Glutamatergic neuron (in vitro differentiated cells): ENCODE data around the gene PTPRO. TPM values are rescaled to one million over a fixed set of nuclear protein-coding genes. Genes with fewer than 3 reads are reported as not detected.

Source experiments
- DNase-seq: peaks from one replicate; pipeline ENCODE4 v3.0.0; 2022
- H3K27ac Mint-ChIP-seq: one replicate; pipeline ENCODE4 v1.8.0; 2020; ENCODE audit warnings: mild to moderate bottlenecking, mixed read lengths, inconsistent platforms; ENCODE audit not compliant: unreplicated experiment
- H3K27me3 Mint-ChIP-seq: one replicate; pipeline ENCODE4 v1.8.0; 2020; ENCODE audit warnings: mild to moderate bottlenecking, moderate library complexity, mixed read lengths, inconsistent platforms; ENCODE audit not compliant: unreplicated experiment
- H3K36me3 Mint-ChIP-seq: one replicate; pipeline ENCODE4 v1.8.0; 2020; ENCODE audit warnings: mild to moderate bottlenecking, mixed read lengths, inconsistent platforms; ENCODE audit not compliant: unreplicated experiment
- H3K4me1 Mint-ChIP-seq: one replicate; pipeline ENCODE4 v1.8.0; 2020; ENCODE audit warnings: mild to moderate bottlenecking, low read depth, mixed read lengths, inconsistent platforms; ENCODE audit not compliant: unreplicated experiment
- H3K4me3 Mint-ChIP-seq: one replicate; pipeline ENCODE4 v1.8.0; 2020; ENCODE audit warnings: mild to moderate bottlenecking, mixed read lengths, inconsistent platforms; ENCODE audit not compliant: unreplicated experiment
- H3K9me3 Mint-ChIP-seq: one replicate; pipeline ENCODE4 v1.8.0; 2020; ENCODE audit warnings: mild to moderate bottlenecking, moderate library complexity, mixed read lengths, inconsistent platforms; ENCODE audit not compliant: unreplicated experiment
- CTCF ChIP-seq: fragments of 200-600 bp; sonication (generic); IDR thresholded peaks from one replicate; pipeline ENCODE4 v1.5.0; 2021; ENCODE audit not compliant: partially characterized antibody, unreplicated experiment
- total RNA-seq: library from RNA; stranded (reverse); fragmentation: NEBNext Ultra II Directional; extraction: Animal tissue kit (Norgen Biotek cat#: 25700); gene quantifications from one replicate; pipeline ENCODE4 v1.2.1, GENCODE V29; 2021; ENCODE audit not compliant: unreplicated experiment

PTPRO gene
- total RNA-seq, 1 donor from 2014 or later, result 32.5 TPM

GRCh38 chr12:15405606-15406005 lies 83.3 kb downstream of the PTPRO start:
- Mint-ChIP-seq H3K4me1 (no peaks in the 10 kb centered on the region), H3K36me3 (no peaks in the 10 kb centered on the region), H3K9me3 (no peaks in the 10 kb centered on the region), H3K27me3 (no peaks in the 10 kb centered on the region), H3K27ac (no peak overlapping the region), H3K4me3 (no peak overlapping the region)
- TF ChIP-seq CTCF, result no peak
- no peak for DNase-seq

DNA sequence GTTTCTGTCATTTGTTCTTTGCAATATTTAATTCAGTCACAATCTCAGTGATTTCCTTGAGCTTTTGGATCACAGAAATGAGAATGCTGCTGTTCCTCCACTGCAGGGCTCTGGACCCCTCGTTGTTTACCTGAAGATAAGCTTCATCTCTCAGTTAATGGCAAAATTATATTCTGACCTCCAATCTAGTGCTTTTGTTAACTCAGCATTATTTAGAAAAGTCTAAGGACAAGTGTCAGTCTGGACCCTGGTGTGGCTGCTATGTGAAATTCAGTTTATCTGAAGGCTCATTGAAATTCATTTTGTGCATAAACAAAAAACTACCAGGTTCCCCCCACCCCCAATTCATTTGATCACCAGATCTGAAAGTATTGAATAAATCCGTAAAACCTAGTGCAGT lies 84.7 kb downstream of the PTPRO start:
- no peaks in the 10 kb centered on the region for H3K36me3 Mint-ChIP-seq
- no peaks in the 10 kb centered on the region for H3K27me3 Mint-ChIP-seq
- no peak overlapping the region for H3K27ac Mint-ChIP-seq
- no peaks in the 10 kb centered on the region for H3K4me1 Mint-ChIP-seq
- no peak for DNase-seq
- no peak for TF ChIP-seq CTCF
- no peaks in the 10 kb centered on the region for H3K9me3 Mint-ChIP-seq
- no peak overlapping the region for H3K4me3 Mint-ChIP-seq

- H3K27me3 Mint-ChIP-seq, result no peaks in the 10 kb centered on the region
- H3K4me1 Mint-ChIP-seq, result no peaks in the 10 kb centered on the region
- no peak overlapping the region for H3K27ac Mint-ChIP-seq
- no peak for TF ChIP-seq CTCF
- H3K36me3 Mint-ChIP-seq, result no peaks in the 10 kb centered on the region
- H3K4me3 Mint-ChIP-seq, result no peak overlapping the region
- DNase-seq, result no peak
- peaks cover 2% of the 10 kb centered on the region for H3K9me3 Mint-ChIP-seq
Measured at GRCh38 chr12:15411842-15412241, 89.5 kb downstream of the PTPRO start.

- H3K27me3 Mint-ChIP-seq, result no peaks in the 10 kb centered on the region
- no peak for TF ChIP-seq CTCF
- peaks cover under 1% of the 10 kb centered on the region for H3K4me1 Mint-ChIP-seq
- no peak overlapping the region for H3K27ac Mint-ChIP-seq
- peaks cover 4% of the 10 kb centered on the region for H3K9me3 Mint-ChIP-seq
- H3K4me3 Mint-ChIP-seq, result no peak overlapping the region
- no peaks in the 10 kb centered on the region for H3K36me3 Mint-ChIP-seq
- DNase-seq, result no peak
Measured at GRCh38 chr12:15417691-15418090, 95.4 kb downstream of the PTPRO start.

GRCh38 chr12:15423629-15424028 lies 101.3 kb downstream of the PTPRO start:
- H3K4me3 Mint-ChIP-seq, result no peak overlapping the region
- no peaks in the 10 kb centered on the region for H3K36me3 Mint-ChIP-seq
- peak overlapping the region; percentile 48 for H3K27ac Mint-ChIP-seq
- no peaks in the 10 kb centered on the region for H3K27me3 Mint-ChIP-seq
- no peak for DNase-seq
- peaks cover 3% of the 10 kb centered on the region for H3K9me3 Mint-ChIP-seq
- peaks cover 6% of the 10 kb centered on the region for H3K4me1 Mint-ChIP-seq
- TF ChIP-seq CTCF, result no peak
